Lower leg skin (tissue), 3 donors: ENCODE results near the gene HK2.

Experiments
- POLR2A ChIP-seq, 2 donors: fragments of 450-650 bp; IDR thresholded peaks; one replicate each; pipeline ENCODE4 v1.6.1; 2016 to 2017; ENCODE audit warnings: antibody characterized with exemption in 2 of 2, mild to moderate bottlenecking in 1 of 2, moderate library complexity in 1 of 2
- TF ChIP-seq, protein P1 (sequence below), 3 donors: fragments of 450-650 bp; IDR thresholded peaks; one replicate each; pipeline ENCODE4 v1.5.1; 2016; ENCODE audit warnings: antibody characterized with exemption in 3 of 3, mild to moderate bottlenecking in 3 of 3, moderate library complexity in 2 of 3

DNA sequence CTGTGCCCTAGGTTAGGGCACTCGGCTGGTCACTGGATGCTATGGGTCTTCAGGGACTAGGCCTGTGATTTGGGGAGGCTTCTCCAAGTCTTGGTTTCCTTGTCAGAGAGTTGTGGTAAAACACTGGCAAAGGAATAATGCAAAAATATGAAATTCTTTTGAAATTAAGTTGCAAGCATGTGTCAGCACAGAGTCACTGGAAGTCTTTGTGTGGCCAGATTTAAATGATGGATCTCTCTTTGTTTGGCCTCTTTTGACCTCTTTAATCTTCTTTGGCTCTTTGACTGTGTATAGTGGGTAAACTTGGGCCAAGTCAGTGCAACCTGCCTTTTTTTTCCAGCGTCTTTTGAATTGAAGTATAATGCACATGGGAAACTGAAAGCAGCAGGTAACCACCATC is 12.1 kb downstream of the HK2 start:
- TF ChIP-seq POLR2A (IDR thresholded peaks at IDR 0.05), result no peak
- TF ChIP-seq, protein P1, sequence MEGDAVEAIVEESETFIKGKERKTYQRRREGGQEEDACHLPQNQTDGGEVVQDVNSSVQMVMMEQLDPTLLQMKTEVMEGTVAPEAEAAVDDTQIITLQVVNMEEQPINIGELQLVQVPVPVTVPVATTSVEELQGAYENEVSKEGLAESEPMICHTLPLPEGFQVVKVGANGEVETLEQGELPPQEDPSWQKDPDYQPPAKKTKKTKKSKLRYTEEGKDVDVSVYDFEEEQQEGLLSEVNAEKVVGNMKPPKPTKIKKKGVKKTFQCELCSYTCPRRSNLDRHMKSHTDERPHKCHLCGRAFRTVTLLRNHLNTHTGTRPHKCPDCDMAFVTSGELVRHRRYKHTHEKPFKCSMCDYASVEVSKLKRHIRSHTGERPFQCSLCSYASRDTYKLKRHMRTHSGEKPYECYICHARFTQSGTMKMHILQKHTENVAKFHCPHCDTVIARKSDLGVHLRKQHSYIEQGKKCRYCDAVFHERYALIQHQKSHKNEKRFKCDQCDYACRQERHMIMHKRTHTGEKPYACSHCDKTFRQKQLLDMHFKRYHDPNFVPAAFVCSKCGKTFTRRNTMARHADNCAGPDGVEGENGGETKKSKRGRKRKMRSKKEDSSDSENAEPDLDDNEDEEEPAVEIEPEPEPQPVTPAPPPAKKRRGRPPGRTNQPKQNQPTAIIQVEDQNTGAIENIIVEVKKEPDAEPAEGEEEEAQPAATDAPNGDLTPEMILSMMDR (IDR thresholded peaks at IDR 0.05), result no peak
